Keratinocyte (primary cell): ENCODE results near the gene PEX11G. TPM values are rescaled to one million over a fixed set of nuclear protein-coding genes. Genes with fewer than 3 reads are reported as not detected.
"Not testable (repeated sequence)": the region's sequence is repeated elsewhere in the genome, so short reads cannot be mapped to it uniquely, and the experiment has no call there.

Experiments
- DNase-seq: peaks from one replicate; pipeline ENCODE4 v3.0.0-alpha.2; 2011; ENCODE audit warnings: low read depth, missing footprints, low spot score
- FAIRE-seq: peaks from 2 replicates; lab custom pipeline; 2011; peaks lifted over from hg19 to GRCh38; lab: Jason Lieb, UNC
- H2AFZ ChIP-seq: 2 replicates; pipeline ENCODE4 v1.6.0; 2012; ENCODE audit warnings: low read length, control low read depth, inconsistent platforms; ENCODE audit not compliant: control insufficient read depth
- H3K27ac ChIP-seq: 2 replicates; pipeline ENCODE4 v1.5.1; 2011; ENCODE audit warnings: low read length; ENCODE audit not compliant: control insufficient read depth, insufficient read depth
- H3K27me3 ChIP-seq: 3 replicates; pipeline ENCODE4 v1.6.0; 2011; ENCODE audit warnings: low read length; ENCODE audit not compliant: control insufficient read depth, insufficient read depth; ENCODE audit errors: extremely low read depth
- H3K36me3 ChIP-seq, 2 experiments: 2 replicates in 1 of 2; 3 replicates in 1 of 2; pipeline ENCODE4 v1.5.1; 2011; ENCODE audit warnings: low read length in 2 of 2, mild to moderate bottlenecking in 1 of 2; ENCODE audit not compliant: control insufficient read depth in 2 of 2, insufficient read depth in 2 of 2; ENCODE audit errors: extremely low read depth in 1 of 2
- H3K4me1 ChIP-seq: 3 replicates; pipeline ENCODE4 v1.5.1; 2011; ENCODE audit warnings: low read length; ENCODE audit not compliant: control insufficient read depth, insufficient read depth; ENCODE audit errors: extremely low read depth
- H3K4me2 ChIP-seq: 3 replicates; pipeline ENCODE4 v1.6.0; 2011; ENCODE audit warnings: low read depth, low read length; ENCODE audit not compliant: control insufficient read depth, insufficient read depth; ENCODE audit errors: extremely low read depth
- H3K4me3 ChIP-seq, 3 experiments: fragments of 200-600 bp in 1 of 3; sonication (generic) in 1 of 3; 2 replicates in 2 of 3; 3 replicates in 1 of 3; pipeline ENCODE4 v1.5.1; 2011 to 2016; ENCODE audit warnings: low read length in 3 of 3, mild to moderate bottlenecking in 3 of 3, control low read depth in 2 of 3, inconsistent platforms in 1 of 3, low read depth in 1 of 3, mixed read lengths in 1 of 3, mixed run types in 1 of 3, moderate library complexity in 1 of 3; ENCODE audit not compliant: control insufficient read depth in 2 of 3, insufficient read depth in 2 of 3; ENCODE audit errors: extremely low read depth in 1 of 3
- H3K79me2 ChIP-seq: 2 replicates; pipeline ENCODE4 v1.6.0; 2012; ENCODE audit warnings: low read length; ENCODE audit not compliant: control insufficient read depth, insufficient read depth
- H3K9ac ChIP-seq: 3 replicates; pipeline ENCODE4 v1.6.0; 2011; ENCODE audit warnings: low read length; ENCODE audit not compliant: control insufficient read depth, insufficient read depth; ENCODE audit errors: extremely low read depth
- H3K9me1 ChIP-seq: 3 replicates; pipeline ENCODE4 v1.6.0; 2011; ENCODE audit warnings: low read length; ENCODE audit not compliant: control insufficient read depth, insufficient read depth; ENCODE audit errors: extremely low read depth
- H3K9me3 ChIP-seq: 2 replicates; pipeline ENCODE4 v1.5.1; 2012; ENCODE audit warnings: low read depth, low read length; ENCODE audit not compliant: control insufficient read depth
- H4K20me1 ChIP-seq: 3 replicates; pipeline ENCODE4 v1.6.0; 2011; ENCODE audit warnings: low read length; ENCODE audit not compliant: control insufficient read depth, insufficient read depth; ENCODE audit errors: extremely low read depth
- CTCF ChIP-seq, 3 experiments: IDR thresholded peaks in 1 of 3; conservative IDR thresholded peaks in 1 of 3; optimal IDR thresholded peaks in 1 of 3; 2 replicates in 2 of 3; 3 replicates in 1 of 3; pipeline versions ENCODE3 to v1.5.1; 2011; ENCODE audit warnings: low read length in 3 of 3, mild to moderate bottlenecking in 3 of 3, moderate library complexity in 2 of 3, control low read depth in 1 of 3, inconsistent platforms in 1 of 3; ENCODE audit not compliant: insufficient read depth in 2 of 3; ENCODE audit errors: extremely low read depth in 1 of 3
- EZH2 ChIP-seq: IDR thresholded peaks from one replicate; pipeline ENCODE4 v1.6.1; 2012; ENCODE audit warnings: inconsistent platforms, mild to moderate bottlenecking, low read length, moderate library complexity
- dilution Hi-C: fragments of 300-500 bp; cut with MboI; formaldehyde crosslinking; loops from one replicate; pipeline ENCODE4 v1.7.0; 2020; ENCODE audit warnings: low sequenced_read_pairs; ENCODE audit not compliant: extremely low pct_ligation_motif_present
- polyA plus RNA-seq, 5 experiments: library from polyadenylated mRNA; depleted of rRNA in 3 of 5; stranded (reverse) in 3 of 5; stranded (forward) in 1 of 5; unstranded in 1 of 5; fragments of >200 nt; gene quantifications; 1 replicate in 1 of 5; 2 replicates in 3 of 5; 3 replicates in 1 of 5; pipeline versions ENCODE4 v1.2.1 to v1.2.3, GENCODE V29; 2011 to 2012; ENCODE audit warnings: missing spikeins in 2 of 5, low read depth in 1 of 5, low replicate concordance in 1 of 5

Gene PEX11G
- polyA plus RNA-seq, 1 donor (not counting 4 experiments of a cell fraction or from before 2014, with no cell fraction given): 1.1 TPM

- Histone ChIP-seq H3K79me2 (no peaks in the 10 kb centered on the region), H4K20me1 (no peaks in the 10 kb centered on the region), H2AFZ (no peak overlapping the region), H3K4me2 (no peak overlapping the region), H3K27me3 (no peaks in the 10 kb centered on the region), H3K4me3 (no peak overlapping the region), H3K27ac (no peak overlapping the region), H3K9me3 (no peaks in the 10 kb centered on the region), H3K9ac (no peak overlapping the region), H3K4me1 (no peaks in the 10 kb centered on the region), H3K9me1 (no peaks in the 10 kb centered on the region), H3K36me3 (peaks cover 5 to 7% of the 10 kb centered on the region in 2 experiments)
- dilution Hi-C loops: no loop called here
- TF ChIP-seq EZH2 (no peak), CTCF (optimal IDR thresholded peaks at IDR 0.05 in 1 of 3, IDR thresholded peaks at IDR 0.05 in 1 of 3, conservative IDR thresholded peaks at IDR 0.05 in 1 of 3; ENCODE audit: extremely low read depth in 1 of 3, insufficient read depth in 2 of 3, low read length in 3 of 3) (no peak)
- no peak for FAIRE-seq
- DNase-seq: no peak
These were observed 53.2 kb downstream of the PEX11G start for GRCh38 chr19:7435586-7435985.

GRCh38 chr19:7434391-7434790 lies 54.4 kb downstream of the PEX11G start:
- Histone ChIP-seq H3K9ac (no peak overlapping the region), H3K9me1 (no peaks in the 10 kb centered on the region), H2AFZ (no peak overlapping the region), H3K79me2 (peaks cover 4% of the 10 kb centered on the region), H3K4me3 (no peak overlapping the region), H3K4me2 (no peak overlapping the region), H3K36me3 (peaks cover 1 to 5% of the 10 kb centered on the region in 2 experiments), H4K20me1 (no peaks in the 10 kb centered on the region), H3K4me1 (no peaks in the 10 kb centered on the region), H3K9me3 (no peaks in the 10 kb centered on the region), H3K27ac (no peak overlapping the region), H3K27me3 (no peaks in the 10 kb centered on the region)
- FAIRE-seq: no peak
- no peak for DNase-seq
- dilution Hi-C loops: no loop called here
- TF ChIP-seq CTCF (optimal IDR thresholded peaks at IDR 0.05 in 1 of 3, IDR thresholded peaks at IDR 0.05 in 1 of 3, conservative IDR thresholded peaks at IDR 0.05 in 1 of 3; ENCODE audit: extremely low read depth in 1 of 3, insufficient read depth in 2 of 3, low read length in 3 of 3): no peak
- TF ChIP-seq EZH2: no peak

- dilution Hi-C loops, H3K27me3 ChIP-seq, FAIRE-seq, H3K36me3 ChIP-seq, H3K9me1 ChIP-seq, H3K4me1 ChIP-seq, H3K4me2 ChIP-seq, H2AFZ ChIP-seq, H3K9me3 ChIP-seq, DNase-seq, H3K27ac ChIP-seq, H4K20me1 ChIP-seq, H3K9ac ChIP-seq, H3K4me3 ChIP-seq: not testable (repeated sequence)
- peaks cover 11% of the 10 kb centered on the region for H3K79me2 ChIP-seq
These were observed 55.4 kb downstream of the PEX11G start for GRCh38 chr19:7433456-7433855.
